Neutrophil (primary cell): ENCODE data around the gene DEAF1.

ENCODE experiments used
- H3K27ac ChIP-seq: fragments of 200-600 bp; sonication (generic); 2 replicates; pipeline ENCODE4 v1.5.1; 2016; ENCODE audit warnings: mild to moderate bottlenecking, moderate library complexity
- H3K27me3 ChIP-seq: fragments of 200-600 bp; sonication (generic); 2 replicates; pipeline ENCODE4 v1.6.0; 2016; ENCODE audit warnings: mild to moderate bottlenecking
- H3K36me3 ChIP-seq: fragments of 200-600 bp; sonication (generic); 2 replicates; pipeline ENCODE4 v1.5.1; 2017
- H3K4me1 ChIP-seq, 2 experiments: fragments of 200-600 bp in 1 of 2; sonication (generic) in 1 of 2; 1 replicate in 1 of 2; 2 replicates in 1 of 2; pipeline versions ENCODE4 v1.5.1 to v1.6.1; 2013 to 2016; ENCODE audit warnings: low read depth in 1 of 2, low read length in 1 of 2, mild to moderate bottlenecking in 1 of 2, moderate library complexity in 1 of 2; ENCODE audit not compliant: control insufficient read depth in 1 of 2, insufficient read depth in 1 of 2
- H3K4me3 ChIP-seq, 2 experiments: fragments of 200-600 bp in 1 of 2; sonication (generic) in 1 of 2; 1 replicate in 1 of 2; 2 replicates in 1 of 2; pipeline ENCODE4 v1.5.1; 2013 to 2016; ENCODE audit warnings: low read depth in 1 of 2, low read length in 1 of 2, mild to moderate bottlenecking in 1 of 2, moderate library complexity in 1 of 2
- H3K9me3 ChIP-seq: fragments of 200-600 bp; sonication (generic); 2 replicates; pipeline ENCODE4 v1.5.1; 2016
- TF ChIP-seq, protein P1 (sequence below): fragments of 200-600 bp; sonication (generic); IDR thresholded peaks from 2 replicates; pipeline ENCODE4 v1.5.1; 2016; ENCODE audit warnings: antibody characterized with exemption

Gene DEAF1

DNA sequence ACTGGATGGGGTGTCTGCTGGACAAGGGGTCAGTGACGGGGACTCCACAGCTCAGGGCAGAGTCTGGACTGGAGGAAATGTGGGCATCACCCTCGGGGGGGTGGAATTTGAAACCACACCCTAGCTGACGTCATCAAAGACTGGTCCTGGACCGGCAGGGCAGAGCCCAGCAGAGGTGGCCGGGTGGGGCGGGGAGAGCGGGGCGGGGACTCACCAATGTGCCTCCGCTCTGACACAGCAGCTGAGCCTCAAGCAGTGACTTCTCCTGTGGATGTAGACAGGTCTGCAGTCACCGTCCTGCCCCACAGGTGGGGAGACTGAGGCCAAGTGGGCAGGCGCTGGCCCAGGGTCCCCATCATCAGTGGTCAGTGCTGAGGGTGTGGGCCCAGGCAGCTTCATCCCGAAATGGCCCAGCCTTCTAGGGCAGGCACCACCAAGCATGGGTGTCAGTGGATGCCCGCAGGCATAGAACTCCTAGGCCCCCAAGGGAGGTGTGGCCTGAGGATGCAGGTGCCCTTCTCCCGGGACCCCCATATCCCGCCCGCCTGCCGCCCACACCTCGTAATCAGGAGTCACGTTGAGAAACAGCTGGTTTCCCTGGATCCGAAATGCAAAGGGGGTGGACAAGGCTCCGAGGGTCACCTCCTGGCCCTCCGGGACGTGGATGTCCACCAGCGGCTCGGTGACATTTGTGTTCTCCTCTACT is 70.9 kb downstream of the DEAF1 start:
- TF ChIP-seq, protein P1, sequence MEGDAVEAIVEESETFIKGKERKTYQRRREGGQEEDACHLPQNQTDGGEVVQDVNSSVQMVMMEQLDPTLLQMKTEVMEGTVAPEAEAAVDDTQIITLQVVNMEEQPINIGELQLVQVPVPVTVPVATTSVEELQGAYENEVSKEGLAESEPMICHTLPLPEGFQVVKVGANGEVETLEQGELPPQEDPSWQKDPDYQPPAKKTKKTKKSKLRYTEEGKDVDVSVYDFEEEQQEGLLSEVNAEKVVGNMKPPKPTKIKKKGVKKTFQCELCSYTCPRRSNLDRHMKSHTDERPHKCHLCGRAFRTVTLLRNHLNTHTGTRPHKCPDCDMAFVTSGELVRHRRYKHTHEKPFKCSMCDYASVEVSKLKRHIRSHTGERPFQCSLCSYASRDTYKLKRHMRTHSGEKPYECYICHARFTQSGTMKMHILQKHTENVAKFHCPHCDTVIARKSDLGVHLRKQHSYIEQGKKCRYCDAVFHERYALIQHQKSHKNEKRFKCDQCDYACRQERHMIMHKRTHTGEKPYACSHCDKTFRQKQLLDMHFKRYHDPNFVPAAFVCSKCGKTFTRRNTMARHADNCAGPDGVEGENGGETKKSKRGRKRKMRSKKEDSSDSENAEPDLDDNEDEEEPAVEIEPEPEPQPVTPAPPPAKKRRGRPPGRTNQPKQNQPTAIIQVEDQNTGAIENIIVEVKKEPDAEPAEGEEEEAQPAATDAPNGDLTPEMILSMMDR: no peak
- H3K9me3 ChIP-seq: no peaks in the 10 kb centered on the region
- H3K27me3 ChIP-seq: peaks cover 46% of the 10 kb centered on the region
- H3K4me3 ChIP-seq: no peak overlapping the region
- H3K4me1 ChIP-seq: no peaks in the 10 kb centered on the region
- no peaks in the 10 kb centered on the region for H3K36me3 ChIP-seq
- no peak overlapping the region for H3K27ac ChIP-seq

DNA sequence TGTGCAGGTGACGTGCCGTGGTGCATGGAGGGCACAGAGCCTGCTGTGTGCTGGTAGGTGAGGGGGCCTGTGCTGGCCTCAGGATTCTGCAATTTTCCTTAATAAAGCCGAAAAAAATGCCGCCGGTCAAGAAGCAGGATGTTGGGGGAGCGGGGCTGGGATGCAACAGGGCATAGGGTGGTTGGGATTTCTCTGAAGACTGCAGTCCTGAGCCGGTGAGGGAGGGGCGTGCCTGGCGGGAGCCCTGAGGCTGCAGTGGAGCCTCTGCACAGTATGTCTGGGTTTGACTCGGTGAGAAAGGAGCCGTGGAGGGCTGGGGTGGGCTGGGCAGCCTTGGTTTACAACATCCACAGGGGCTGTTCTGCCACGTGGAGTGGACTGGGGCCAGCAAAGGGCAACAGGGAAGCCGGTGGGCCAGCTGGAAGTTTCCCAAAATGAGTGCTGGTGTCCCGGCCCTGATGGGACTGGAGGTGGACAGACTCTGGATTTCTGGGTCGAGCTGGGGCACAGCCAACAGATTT is 71.6 kb downstream of the DEAF1 start:
- Histone ChIP-seq H3K36me3 (no peaks in the 10 kb centered on the region), H3K27ac (no peak overlapping the region), H3K4me1 (no peaks in the 10 kb centered on the region), H3K4me3 (no peak overlapping the region), H3K9me3 (no peaks in the 10 kb centered on the region), H3K27me3 (peaks cover 39% of the 10 kb centered on the region)
- TF ChIP-seq, protein P1: no peak

DNA sequence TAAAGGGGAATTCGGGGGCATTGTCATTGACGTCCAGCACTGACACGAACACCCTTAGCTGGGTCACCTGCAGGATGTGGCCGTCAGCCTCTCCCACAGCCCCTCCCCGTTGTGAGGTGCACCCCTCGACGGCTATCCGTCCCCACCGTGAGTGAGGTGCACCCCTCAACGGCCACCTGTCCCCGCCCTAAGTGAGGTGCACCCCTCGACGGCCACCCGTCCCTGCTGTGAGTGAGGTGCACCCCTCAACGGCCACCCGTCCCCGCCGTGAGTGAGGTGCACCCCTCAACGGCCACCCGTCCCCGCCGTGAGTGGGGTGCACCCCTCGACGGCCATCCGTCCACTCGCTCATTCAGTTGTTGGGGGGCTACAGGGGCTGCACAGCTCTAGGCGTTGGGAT is 73.2 kb downstream of the DEAF1 start:
- Histone ChIP-seq H3K4me3 (no peak overlapping the region), H3K36me3 (no peaks in the 10 kb centered on the region), H3K9me3 (no peaks in the 10 kb centered on the region), H3K27me3 (peaks cover 23% of the 10 kb centered on the region), H3K27ac (no peak overlapping the region), H3K4me1 (peaks cover 4% of the 10 kb centered on the region in 2 experiments)
- TF ChIP-seq, protein P1: no peak

- H3K27ac ChIP-seq: no peak overlapping the region
- peaks cover 10 to 11% of the 10 kb centered on the region in 2 experiments for H3K4me1 ChIP-seq
- peaks cover 17% of the 10 kb centered on the region for H3K27me3 ChIP-seq
- H3K4me3 ChIP-seq: no peak overlapping the region
- H3K36me3 ChIP-seq: no peaks in the 10 kb centered on the region
- TF ChIP-seq, protein P1: no peak
- H3K9me3 ChIP-seq: no peaks in the 10 kb centered on the region
Observed at GRCh38 chr11:620935-621814, 73.8 kb downstream of the DEAF1 start.

- TF ChIP-seq, protein P1: no peak
- Histone ChIP-seq H3K9me3 (no peaks in the 10 kb centered on the region), H3K27me3 (peaks cover 7% of the 10 kb centered on the region), H3K27ac (no peak overlapping the region), H3K4me1 (peaks cover 15 to 17% of the 10 kb centered on the region in 2 experiments), H3K4me3 (no peak overlapping the region), H3K36me3 (peaks cover 2% of the 10 kb centered on the region)
Observed at GRCh38 chr11:620201-620600, 74.8 kb downstream of the DEAF1 start.
